Fibroblast of lung (primary cell): ENCODE results near the gene UFSP1.

Experiments
- EZH2 ChIP-seq: IDR thresholded peaks from 2 replicates; pipeline ENCODE4 v1.5.1; 2012; ENCODE audit warnings: low read length, control low read depth, mild to moderate bottlenecking; ENCODE audit errors: missing control alignments
- TF ChIP-seq, protein P1 (sequence below), 2 donors: IDR thresholded peaks in 1 of 2; conservative IDR thresholded peaks in 1 of 2; 1 replicate in 1 of 2; 2 replicates in 1 of 2; pipeline ENCODE4 v1.5.1; 2011 to 2012; ENCODE audit warnings: low read length in 2 of 2, control low read depth in 1 of 2, inconsistent platforms in 1 of 2, low read depth in 1 of 2, mild to moderate bottlenecking in 1 of 2

DNA sequence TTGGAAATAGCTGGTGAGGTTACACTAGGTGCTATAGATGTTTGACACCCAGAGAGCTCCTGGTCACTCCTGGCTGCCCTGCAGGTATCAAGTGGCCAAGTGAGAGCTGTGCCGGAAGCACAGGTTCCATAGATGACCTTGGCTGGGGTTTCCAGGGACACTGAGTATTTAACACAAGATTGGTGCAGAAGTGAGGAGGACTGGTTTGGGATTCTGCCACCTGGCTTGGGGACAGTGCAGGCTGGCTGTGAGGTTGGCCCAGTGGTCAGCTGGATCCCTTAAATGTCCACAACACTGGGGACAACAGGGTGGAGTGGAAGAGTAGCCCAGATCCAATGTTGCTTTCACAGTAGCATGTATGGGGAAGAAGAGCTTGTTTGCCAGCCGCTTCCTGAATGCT lies 11.5 kb upstream of the UFSP1 start:
- TF ChIP-seq, protein P1, sequence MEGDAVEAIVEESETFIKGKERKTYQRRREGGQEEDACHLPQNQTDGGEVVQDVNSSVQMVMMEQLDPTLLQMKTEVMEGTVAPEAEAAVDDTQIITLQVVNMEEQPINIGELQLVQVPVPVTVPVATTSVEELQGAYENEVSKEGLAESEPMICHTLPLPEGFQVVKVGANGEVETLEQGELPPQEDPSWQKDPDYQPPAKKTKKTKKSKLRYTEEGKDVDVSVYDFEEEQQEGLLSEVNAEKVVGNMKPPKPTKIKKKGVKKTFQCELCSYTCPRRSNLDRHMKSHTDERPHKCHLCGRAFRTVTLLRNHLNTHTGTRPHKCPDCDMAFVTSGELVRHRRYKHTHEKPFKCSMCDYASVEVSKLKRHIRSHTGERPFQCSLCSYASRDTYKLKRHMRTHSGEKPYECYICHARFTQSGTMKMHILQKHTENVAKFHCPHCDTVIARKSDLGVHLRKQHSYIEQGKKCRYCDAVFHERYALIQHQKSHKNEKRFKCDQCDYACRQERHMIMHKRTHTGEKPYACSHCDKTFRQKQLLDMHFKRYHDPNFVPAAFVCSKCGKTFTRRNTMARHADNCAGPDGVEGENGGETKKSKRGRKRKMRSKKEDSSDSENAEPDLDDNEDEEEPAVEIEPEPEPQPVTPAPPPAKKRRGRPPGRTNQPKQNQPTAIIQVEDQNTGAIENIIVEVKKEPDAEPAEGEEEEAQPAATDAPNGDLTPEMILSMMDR (conservative IDR thresholded peaks at IDR 0.05 in 1 of 2, IDR thresholded peaks at IDR 0.05 in 1 of 2; ENCODE audit: low read depth in 1 of 2, low read length in 2 of 2), result no peak
- no peak for TF ChIP-seq EZH2
